Mesendoderm (in vitro differentiated cells): ENCODE measurements around the gene PITPNC1.
"Not testable (repeated sequence)": the region's sequence is repeated elsewhere in the genome, so short reads cannot be mapped to it uniquely, and the experiment has no call there.

Experiments
- DNase-seq: peaks from one replicate; pipeline ENCODE4 v3.0.0; 2013
- H2AK5ac ChIP-seq: 2 replicates; pipeline ENCODE4 v1.6.1; 2013; ENCODE audit warnings: low read length, inconsistent platforms
- H2BK120ac ChIP-seq: 2 replicates; pipeline ENCODE4 v1.6.1; 2013; ENCODE audit warnings: low read depth, mild to moderate bottlenecking, low read length, moderate library complexity, mixed read lengths
- H2BK15ac ChIP-seq: replicated peaks from 2 replicates; pipeline ENCODE4 v1.6.1; 2013; ENCODE audit warnings: low read depth, mild to moderate bottlenecking, moderate library complexity
- H2BK5ac ChIP-seq: 2 replicates; pipeline ENCODE4 v1.6.1; 2013; ENCODE audit warnings: low read length, inconsistent platforms
- H3K18ac ChIP-seq: 2 replicates; pipeline ENCODE4 v1.6.1; 2013; ENCODE audit warnings: mild to moderate bottlenecking, low read length, mixed read lengths
- H3K23ac ChIP-seq: one replicate; pipeline ENCODE4 v1.6.1; 2013; ENCODE audit warnings: low read length
- H3K27ac ChIP-seq: 2 replicates; pipeline ENCODE4 v1.5.1; 2013; ENCODE audit warnings: low read depth, mild to moderate bottlenecking, inconsistent platforms, low read length, moderate library complexity
- H3K27me3 ChIP-seq: 2 replicates; pipeline ENCODE4 v1.6.1; 2013; ENCODE audit warnings: low read length, control low read depth, mild to moderate bottlenecking, inconsistent platforms; ENCODE audit not compliant: insufficient read depth, poor library complexity
- H3K36me3 ChIP-seq: 2 replicates; pipeline ENCODE4 v1.6.1; 2013; ENCODE audit warnings: low read length, inconsistent platforms; ENCODE audit not compliant: control insufficient read depth, insufficient read depth
- H3K4ac ChIP-seq: one replicate; pipeline ENCODE4 v1.6.1; 2013; ENCODE audit warnings: low read depth, mild to moderate bottlenecking, low read length, moderate library complexity
- H3K4me1 ChIP-seq: 2 replicates; pipeline ENCODE4 v1.6.1; 2013; ENCODE audit warnings: low read depth, low read length, inconsistent platforms; ENCODE audit not compliant: control insufficient read depth
- H3K4me2 ChIP-seq: 2 replicates; pipeline ENCODE4 v1.6.1; 2013; ENCODE audit warnings: low read length
- H3K4me3 ChIP-seq: 2 replicates; pipeline ENCODE4 v1.5.1; 2013; ENCODE audit warnings: mild to moderate bottlenecking, low read length
- H3K56ac ChIP-seq: one replicate; pipeline ENCODE4 v1.6.1; 2013; ENCODE audit warnings: low read length
- H3K79me1 ChIP-seq: 2 replicates; pipeline ENCODE4 v1.6.1; 2013; ENCODE audit warnings: low read length, inconsistent platforms
- H3K79me2 ChIP-seq: 2 replicates; pipeline ENCODE4 v1.6.1; 2013; ENCODE audit warnings: mild to moderate bottlenecking, low read length; ENCODE audit not compliant: control insufficient read depth, insufficient read depth
- H3K9ac ChIP-seq: 2 replicates; pipeline ENCODE4 v1.6.1; 2013; ENCODE audit warnings: low read length, inconsistent platforms
- H4K5ac ChIP-seq: one replicate; pipeline ENCODE4 v1.6.1; 2013; ENCODE audit warnings: low read length
- H4K8ac ChIP-seq: one replicate; pipeline ENCODE4 v1.6.1; 2013; ENCODE audit warnings: low read depth, mild to moderate bottlenecking, control low read depth, low read length, moderate library complexity
- WGBS: extraction: QIAGEN DNeasy Blood & Tissue Kit; methylation state at CpG from one replicate; pipeline ENCODE4 v1.1.7; 2013; ENCODE audit warnings: low lambda C conversion rate, missing lambda C conversion rate; ENCODE audit not compliant: insufficient coverage; ENCODE audit errors: extremely low coverage; 5-methylcytosine and 5-hydroxymethylcytosine counted together

Gene PITPNC1

GRCh38 chr17:67700725-67701119 lies 323.6 kb downstream of the PITPNC1 start:
- no peak overlapping the region for H3K27ac ChIP-seq
- H2BK5ac ChIP-seq = no peak overlapping the region
- no peaks in the 10 kb centered on the region for H3K79me1 ChIP-seq
- H3K36me3 ChIP-seq = no peaks in the 10 kb centered on the region
- H3K4me2 ChIP-seq = no peak overlapping the region
- H3K4me1 ChIP-seq = no peaks in the 10 kb centered on the region
- H2AK5ac ChIP-seq = no peak overlapping the region
- H3K4ac ChIP-seq = no peak overlapping the region
- no peak overlapping the region for H2BK15ac ChIP-seq
- H3K18ac ChIP-seq = no peak overlapping the region
- no peak for DNase-seq
- no peak overlapping the region for H2BK120ac ChIP-seq
- no CpG with 5 or more reads among the region's 1 CpG for WGBS
- no peak overlapping the region for H4K8ac ChIP-seq
- H4K5ac ChIP-seq = no peak overlapping the region
- no peak overlapping the region for H3K9ac ChIP-seq
- H3K4me3 ChIP-seq = no peak overlapping the region
- no peaks in the 10 kb centered on the region for H3K79me2 ChIP-seq
- H3K56ac ChIP-seq = no peak overlapping the region
- H3K27me3 ChIP-seq = no peaks in the 10 kb centered on the region
- H3K23ac ChIP-seq = no peak overlapping the region

DNA sequence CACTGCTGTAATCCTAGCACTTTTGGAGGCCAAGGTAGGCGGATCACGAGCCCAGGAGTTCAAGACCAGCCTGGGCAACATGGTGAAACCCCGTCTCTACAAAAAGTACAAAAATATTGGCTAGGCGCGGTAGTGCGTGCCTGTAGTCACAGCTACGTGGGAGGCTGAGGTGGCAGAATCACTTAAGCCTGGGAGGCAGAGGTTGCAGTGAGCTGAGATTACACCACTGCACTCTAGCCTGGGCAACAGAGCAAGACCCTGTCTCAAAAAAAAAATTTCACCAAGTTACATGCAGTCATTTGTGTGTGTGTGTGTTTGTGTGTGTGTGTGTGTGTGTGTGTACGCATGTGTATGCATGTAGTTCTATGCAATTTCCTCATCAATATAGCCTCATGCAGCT lies 325.8 kb downstream of the PITPNC1 start:
- not testable (repeated sequence) for H2BK15ac ChIP-seq

DNA sequence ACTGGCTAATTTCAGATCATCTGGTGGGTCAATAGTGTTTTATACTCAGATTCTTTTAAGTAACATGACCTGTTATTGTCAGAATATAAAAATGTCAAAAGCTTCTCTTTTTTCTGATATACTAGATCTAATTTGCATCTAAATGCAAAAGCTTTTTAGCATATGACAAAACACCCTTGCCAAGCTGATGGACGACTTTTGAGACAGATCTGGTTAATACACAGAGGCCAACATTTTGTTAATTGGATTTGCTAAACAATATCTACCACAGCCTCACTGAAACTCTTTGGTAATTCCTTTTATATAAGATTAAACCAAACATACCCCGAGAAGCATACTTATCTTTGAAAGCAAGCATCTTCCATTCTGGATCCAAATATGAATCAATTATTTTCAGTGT lies 330.4 kb downstream of the PITPNC1 start:
- no peak overlapping the region for H4K8ac ChIP-seq

More for the DNA sequence above, 325.8 kb downstream of the PITPNC1 start:
- H3K9ac ChIP-seq, H3K79me2 ChIP-seq, H3K23ac ChIP-seq, H3K36me3 ChIP-seq, H3K4ac ChIP-seq, H3K18ac ChIP-seq, H4K8ac ChIP-seq, DNase-seq, H3K4me3 ChIP-seq, H2BK5ac ChIP-seq, H2AK5ac ChIP-seq, H3K27ac ChIP-seq, H3K56ac ChIP-seq, H3K4me1 ChIP-seq, H4K5ac ChIP-seq, H3K79me1 ChIP-seq, H3K27me3 ChIP-seq, H3K4me2 ChIP-seq, H2BK120ac ChIP-seq: not testable (repeated sequence)
- WGBS = no CpG with 5 or more reads among the region's 8 CpGs

DNA sequence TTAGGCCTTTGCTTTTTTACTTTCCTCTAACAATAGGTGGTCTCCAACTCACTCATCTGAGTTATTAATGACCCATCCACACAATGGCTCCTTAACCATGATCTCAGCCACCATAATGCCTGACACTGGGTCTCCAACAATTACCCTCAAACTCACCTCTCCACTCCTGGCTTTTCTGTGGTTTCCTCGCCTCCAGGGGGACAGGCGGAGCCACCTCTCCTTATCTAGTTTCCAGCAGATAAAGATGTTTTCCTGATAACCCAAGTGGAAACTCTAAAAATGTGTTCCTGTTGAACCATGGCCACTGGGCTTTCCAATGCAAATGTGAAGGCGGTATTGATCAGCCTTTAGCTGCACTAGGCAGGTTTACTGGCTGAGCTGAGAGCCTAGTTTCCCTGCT lies 331.3 kb downstream of the PITPNC1 start:
- Histone ChIP-seq H3K79me1 (no peaks in the 10 kb centered on the region), H2BK120ac (no peak overlapping the region), H4K5ac (no peak overlapping the region), H3K79me2 (no peaks in the 10 kb centered on the region), H3K27ac (no peak overlapping the region), H3K18ac (no peak overlapping the region), H4K8ac (no peak overlapping the region), H3K4ac (no peak overlapping the region), H2AK5ac (no peak overlapping the region), H3K27me3 (no peaks in the 10 kb centered on the region), H3K4me2 (no peak overlapping the region), H3K9ac (no peak overlapping the region), H2BK5ac (no peak overlapping the region), H3K4me3 (no peak overlapping the region), H3K36me3 (no peaks in the 10 kb centered on the region), H3K56ac (no peak overlapping the region), H3K23ac (no peak overlapping the region), H3K4me1 (no peaks in the 10 kb centered on the region), H2BK15ac (no peak overlapping the region)
- WGBS = no CpG with 5 or more reads among the region's 3 CpGs
- peak; percentile 47 for DNase-seq

More for the DNA sequence above, 330.4 kb downstream of the PITPNC1 start:
- Histone ChIP-seq H2BK5ac (no peak overlapping the region), H3K36me3 (no peaks in the 10 kb centered on the region), H3K4me2 (no peak overlapping the region), H3K4me3 (no peak overlapping the region), H3K4me1 (no peaks in the 10 kb centered on the region), H3K18ac (no peak overlapping the region), H3K27me3 (no peaks in the 10 kb centered on the region), H3K56ac (no peak overlapping the region), H3K4ac (no peak overlapping the region), H3K23ac (no peak overlapping the region), H2AK5ac (no peak overlapping the region), H3K79me1 (no peaks in the 10 kb centered on the region), H3K79me2 (no peaks in the 10 kb centered on the region), H4K5ac (no peak overlapping the region), H2BK15ac (no peak overlapping the region), H2BK120ac (no peak overlapping the region), H3K9ac (no peak overlapping the region), H3K27ac (no peak overlapping the region)
- no CpG with 5 or more reads among the region's 2 CpGs for WGBS
- no peak for DNase-seq

- DNase-seq = no peak
- no peak overlapping the region for H2BK120ac ChIP-seq
- WGBS = no CpG with 5 or more reads among the region's 4 CpGs
Observed at GRCh38 chr17:67711916-67712315, 334.8 kb downstream of the PITPNC1 start.

DNA sequence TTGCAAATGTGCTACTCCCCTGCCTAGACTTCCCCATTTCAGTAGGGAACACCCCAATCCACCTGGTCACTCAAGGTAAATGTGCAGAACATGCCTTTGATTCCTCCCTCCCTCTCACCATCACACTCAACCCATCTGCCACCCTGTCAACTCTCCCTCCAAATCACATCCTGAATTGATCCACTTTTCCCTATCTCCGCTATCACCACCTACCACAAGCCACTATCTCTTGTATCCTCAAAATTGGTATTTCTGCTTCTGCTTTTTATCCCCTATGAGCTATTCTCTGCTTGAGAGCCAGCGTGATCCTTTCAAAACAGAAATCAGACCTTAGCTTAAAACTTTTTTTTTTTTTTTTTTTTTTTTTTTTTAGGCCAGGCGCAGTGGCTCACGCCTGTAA lies 335.3 kb downstream of the PITPNC1 start:
- no peak for DNase-seq
- H3K56ac ChIP-seq = no peak overlapping the region
- no peaks in the 10 kb centered on the region for H3K4me1 ChIP-seq
- H3K9ac ChIP-seq = no peak overlapping the region
- H3K18ac ChIP-seq = no peak overlapping the region
- H3K27ac ChIP-seq = no peak overlapping the region
- H3K4me2 ChIP-seq = no peak overlapping the region
- no peak overlapping the region for H4K8ac ChIP-seq
- H2AK5ac ChIP-seq = no peak overlapping the region
- H3K79me2 ChIP-seq = no peaks in the 10 kb centered on the region
- H4K5ac ChIP-seq = no peak overlapping the region
- H3K4me3 ChIP-seq = no peak overlapping the region
- H3K4ac ChIP-seq = no peak overlapping the region
- H3K79me1 ChIP-seq = no peaks in the 10 kb centered on the region
- no peak overlapping the region for H2BK5ac ChIP-seq
- H3K27me3 ChIP-seq = no peaks in the 10 kb centered on the region
- H2BK120ac ChIP-seq = no peak overlapping the region
- no peak overlapping the region for H3K23ac ChIP-seq
- WGBS = no CpG with 5 or more reads among the region's 4 CpGs
- no peaks in the 10 kb centered on the region for H3K36me3 ChIP-seq
- no peak overlapping the region for H2BK15ac ChIP-seq

More at GRCh38 chr17:67711916-67712315, 334.8 kb downstream of the PITPNC1 start:
- Histone ChIP-seq H3K27me3 (no peaks in the 10 kb centered on the region), H3K4ac (no peak overlapping the region), H3K79me2 (no peaks in the 10 kb centered on the region), H3K36me3 (no peaks in the 10 kb centered on the region), H2BK15ac (no peak overlapping the region), H2AK5ac (no peak overlapping the region), H4K5ac (no peak overlapping the region), H3K27ac (no peak overlapping the region), H3K23ac (no peak overlapping the region), H4K8ac (no peak overlapping the region), H3K4me2 (no peak overlapping the region), H3K56ac (no peak overlapping the region), H2BK5ac (no peak overlapping the region), H3K9ac (no peak overlapping the region), H3K79me1 (no peaks in the 10 kb centered on the region), H3K4me1 (no peaks in the 10 kb centered on the region), H3K4me3 (no peak overlapping the region), H3K18ac (no peak overlapping the region)
